K562 (cell line): ENCODE data around the gene SMIM10L1. TPM values are rescaled to one million over a fixed set of nuclear protein-coding genes. Genes with fewer than 3 reads are reported as not detected.

Experiments used
- ARID2 ChIP-seq: fragments of 450-650 bp; IDR thresholded peaks from 2 replicates; pipeline ENCODE4 v1.6.1; 2017; ENCODE audit warnings: antibody characterized with exemption, mild to moderate bottlenecking
- ARNT ChIP-seq, 2 experiments: fragments of 450-650 bp; IDR thresholded peaks; 2 replicates each; pipeline ENCODE4 v1.6.1; 2016; ENCODE audit warnings: mild to moderate bottlenecking in 1 of 2
- ATF7 ChIP-seq: fragments of 450-650 bp; IDR thresholded peaks from 2 replicates; pipeline ENCODE4 v1.7.1; 2014; ENCODE audit warnings: mild to moderate bottlenecking, moderate library complexity
- CCNT2 ChIP-seq: IDR thresholded peaks from 2 replicates; pipeline ENCODE4 v1.6.1; 2011; ENCODE audit warnings: borderline replicate concordance, low read depth, mild to moderate bottlenecking, moderate library complexity, mixed read lengths, low read length; ENCODE audit not compliant: insufficient read length; ENCODE audit errors: extremely low read depth
- NRF1 ChIP-seq, 2 experiments: fragments of 450-650 bp; IDR thresholded peaks in 1 of 2; conservative IDR thresholded peaks in 1 of 2; 2 replicates each; pipeline ENCODE4 v1.6.1; 2014; ENCODE audit warnings: mild to moderate bottlenecking in 2 of 2
- TCF7L2 ChIP-seq: fragments of 150-350 bp; IDR thresholded peaks from 2 replicates; pipeline ENCODE4 v1.6.1; 2016; ENCODE audit warnings: low read depth, mild to moderate bottlenecking, low read length, moderate library complexity
- TRIM28 ChIP-seq: fragments of 450-650 bp; IDR thresholded peaks from 2 replicates; pipeline ENCODE4 v1.6.1; 2017
- XRCC4 ChIP-seq: IDR thresholded peaks from one replicate; pipeline ENCODE4 v1.6.1; 2011; ENCODE audit not compliant: insufficient read depth, insufficient read length; ENCODE audit errors: extremely low read depth
- ZFP1 ChIP-seq: fragments of 450-650 bp; formaldehyde crosslinking; IDR thresholded peaks from 2 replicates; pipeline ENCODE4 v1.4.0; 2020; ENCODE audit warnings: mild to moderate bottlenecking, mixed read lengths
- ZNF224 ChIP-seq: sonication (generic); formaldehyde crosslinking; IDR thresholded peaks from 2 replicates; pipeline ENCODE4 v1.8.0; 2022; ENCODE audit warnings: mild to moderate bottlenecking, missing genetic modification reagents
- polyA plus RNA-seq, 8 experiments: library from polyadenylated mRNA; depleted of rRNA in 4 of 8; stranded (reverse) in 5 of 8; unstranded in 3 of 8; fragments of >200 nt; fragmentation: Nextera tagmentation in 2 of 8; fragmentation: Illumina TruSeq in 1 of 8; extraction: Ambion mirVana in 2 of 8; extraction: Trizol in 1 of 8; gene quantifications; 2 replicates each; pipeline versions ENCODE4 v1.2.1 to v1.2.3, GENCODE V29; 2011 to 2014; ENCODE audit warnings: inconsistent platforms in 1 of 8, missing spikeins in 1 of 8
- total RNA-seq, 7 experiments: library from RNA; depleted of rRNA in 6 of 7; stranded (reverse); fragments of >200 nt in 6 of 7; fragmentation: Illumina TruSeq in 2 of 7; extraction: Trizol in 2 of 7; gene quantifications; 2 replicates each; pipeline versions ENCODE4 v1.2.1 to v1.2.3, GENCODE V29; 2011 to 2021; ENCODE audit warnings: low replicate concordance in 1 of 7
- TF ChIP-seq, protein P1 (sequence below), 3 experiments: fragments of 200-800 bp in 1 of 3; fragments of 250-450 bp in 1 of 3; fragments of 450-650 bp in 1 of 3; sonication (Bioruptor Pico) in 1 of 3; sonication (Bioruptor generic) in 1 of 3; formaldehyde crosslinking in 1 of 3; IDR thresholded peaks; 2 replicates each; pipeline versions ENCODE4 v1.6.1 to v1.8.0; 2016 to 2022; ENCODE audit warnings: mild to moderate bottlenecking in 2 of 3, missing genetic modification characterization in 2 of 3, missing compliant biosample characterization in 1 of 3, moderate library complexity in 1 of 3
- TF ChIP-seq, protein P2 (sequence below): sonication (generic); formaldehyde crosslinking; IDR thresholded peaks from 2 replicates; pipeline ENCODE4 v1.8.1; 2022; ENCODE audit warnings: missing genetic modification reagents
- TF ChIP-seq, protein P3 (sequence below): sonication (generic); formaldehyde crosslinking; IDR thresholded peaks from 2 replicates; pipeline ENCODE4 v1.9.0; 2022; ENCODE audit warnings: mild to moderate bottlenecking, missing genetic modification reagents

SMIM10L1 gene
- total and polyA plus RNA-seq, 9 of the 15 experiments (the other 6 are each of a cell fraction or from before 2014, with no cell fraction given): 3.0 to 12.1 (median 9.0) TPM

DNA sequence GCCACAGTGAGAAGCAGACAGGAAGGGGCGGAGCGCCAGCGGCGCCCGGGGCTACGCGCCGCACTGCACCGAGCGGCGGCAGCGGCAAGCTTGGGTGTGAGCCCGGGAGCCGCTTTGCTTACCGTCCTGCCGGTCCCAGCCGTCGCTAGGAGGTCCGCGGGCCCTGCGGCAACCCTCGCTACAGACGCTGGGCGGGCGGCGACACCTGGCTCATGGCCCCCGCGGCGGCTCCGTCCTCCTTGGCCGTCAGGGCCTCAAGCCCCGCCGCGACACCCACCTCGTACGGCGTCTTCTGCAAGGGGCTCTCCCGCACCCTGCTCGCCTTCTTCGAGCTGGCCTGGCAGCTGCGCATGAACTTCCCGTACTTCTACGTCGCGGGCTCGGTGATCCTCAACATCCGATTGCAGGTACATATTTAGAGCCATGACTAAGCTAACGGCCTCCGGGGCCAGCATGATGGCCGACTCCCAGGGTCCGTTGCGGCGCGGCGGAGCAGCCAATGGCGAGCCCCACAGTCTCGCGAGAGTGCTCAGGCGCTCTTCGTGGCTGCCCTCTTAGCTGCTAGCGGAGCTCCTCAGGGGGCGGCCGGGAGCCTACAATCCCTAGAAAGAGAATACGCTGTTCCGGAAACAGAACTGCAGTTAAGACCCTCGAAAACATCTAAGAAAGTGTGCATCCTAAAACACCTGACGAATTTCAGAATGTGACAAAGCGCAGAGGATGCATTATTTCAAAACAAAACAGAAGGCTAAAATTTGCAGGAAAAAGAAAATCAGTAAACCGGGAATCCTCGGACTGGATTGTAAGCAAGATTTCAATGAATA is at the start of gene SMIM10L1 (continued):
- TF ChIP-seq, protein P1, sequence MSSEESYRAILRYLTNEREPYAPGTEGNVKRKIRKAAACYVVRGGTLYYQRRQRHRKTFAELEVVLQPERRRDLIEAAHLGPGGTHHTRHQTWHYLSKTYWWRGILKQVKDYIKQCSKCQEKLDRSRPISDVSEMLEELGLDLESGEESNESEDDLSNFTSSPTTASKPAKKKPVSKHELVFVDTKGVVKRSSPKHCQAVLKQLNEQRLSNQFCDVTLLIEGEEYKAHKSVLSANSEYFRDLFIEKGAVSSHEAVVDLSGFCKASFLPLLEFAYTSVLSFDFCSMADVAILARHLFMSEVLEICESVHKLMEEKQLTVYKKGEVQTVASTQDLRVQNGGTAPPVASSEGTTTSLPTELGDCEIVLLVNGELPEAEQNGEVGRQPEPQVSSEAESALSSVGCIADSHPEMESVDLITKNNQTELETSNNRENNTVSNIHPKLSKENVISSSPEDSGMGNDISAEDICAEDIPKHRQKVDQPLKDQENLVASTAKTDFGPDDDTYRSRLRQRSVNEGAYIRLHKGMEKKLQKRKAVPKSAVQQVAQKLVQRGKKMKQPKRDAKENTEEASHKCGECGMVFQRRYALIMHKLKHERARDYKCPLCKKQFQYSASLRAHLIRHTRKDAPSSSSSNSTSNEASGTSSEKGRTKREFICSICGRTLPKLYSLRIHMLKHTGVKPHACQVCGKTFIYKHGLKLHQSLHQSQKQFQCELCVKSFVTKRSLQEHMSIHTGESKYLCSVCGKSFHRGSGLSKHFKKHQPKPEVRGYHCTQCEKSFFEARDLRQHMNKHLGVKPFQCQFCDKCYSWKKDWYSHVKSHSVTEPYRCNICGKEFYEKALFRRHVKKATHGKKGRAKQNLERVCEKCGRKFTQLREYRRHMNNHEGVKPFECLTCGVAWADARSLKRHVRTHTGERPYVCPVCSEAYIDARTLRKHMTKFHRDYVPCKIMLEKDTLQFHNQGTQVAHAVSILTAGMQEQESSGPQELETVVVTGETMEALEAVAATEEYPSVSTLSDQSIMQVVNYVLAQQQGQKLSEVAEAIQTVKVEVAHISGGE (CRISPR knock-in tag; IDR thresholded peaks at IDR 0.05): 0 out of 6 replicates have a peak, but pooled peaks of 1 of the 3 experiments have one; percentile 21
- no peak for TF ChIP-seq TCF7L2
- TF ChIP-seq NRF1 (conservative IDR thresholded peaks at IDR 0.05 in 1 of 2, IDR thresholded peaks at IDR 0.05 in 1 of 2): peak; percentile 67 to 72
- TF ChIP-seq, protein P2, sequence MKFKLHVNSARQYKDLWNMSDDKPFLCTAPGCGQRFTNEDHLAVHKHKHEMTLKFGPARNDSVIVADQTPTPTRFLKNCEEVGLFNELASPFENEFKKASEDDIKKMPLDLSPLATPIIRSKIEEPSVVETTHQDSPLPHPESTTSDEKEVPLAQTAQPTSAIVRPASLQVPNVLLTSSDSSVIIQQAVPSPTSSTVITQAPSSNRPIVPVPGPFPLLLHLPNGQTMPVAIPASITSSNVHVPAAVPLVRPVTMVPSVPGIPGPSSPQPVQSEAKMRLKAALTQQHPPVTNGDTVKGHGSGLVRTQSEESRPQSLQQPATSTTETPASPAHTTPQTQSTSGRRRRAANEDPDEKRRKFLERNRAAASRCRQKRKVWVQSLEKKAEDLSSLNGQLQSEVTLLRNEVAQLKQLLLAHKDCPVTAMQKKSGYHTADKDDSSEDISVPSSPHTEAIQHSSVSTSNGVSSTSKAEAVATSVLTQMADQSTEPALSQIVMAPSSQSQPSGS: no peak
- TF ChIP-seq ZNF224 (CRISPR knock-in tag): no peak
- TF ChIP-seq TRIM28: no peak
- TF ChIP-seq CCNT2: peak; percentile 59
- TF ChIP-seq, protein P3, sequence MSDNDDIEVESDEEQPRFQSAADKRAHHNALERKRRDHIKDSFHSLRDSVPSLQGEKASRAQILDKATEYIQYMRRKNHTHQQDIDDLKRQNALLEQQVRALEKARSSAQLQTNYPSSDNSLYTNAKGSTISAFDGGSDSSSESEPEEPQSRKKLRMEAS (CRISPR knock-in tag): no peak
- TF ChIP-seq XRCC4: no peak
- no peak for TF ChIP-seq ARID2
- no peak for TF ChIP-seq ARNT (IDR thresholded peaks at IDR 0.05)
- TF ChIP-seq ATF7: 0 out of 2 replicates have a peak, but pooled peaks have one; percentile 45
- no peak for TF ChIP-seq ZFP1
